CD4-positive, CD25-positive, alpha-beta regulatory T cell (primary cell): Measurements from ENCODE around the gene HNRNPLL. TPM values are rescaled to one million over a fixed set of nuclear protein-coding genes. Genes with fewer than 3 reads are reported as not detected.

ENCODE experiments used
- ATAC-seq, 2 donors: fragments of 150-1000 bp; cut with Tn5 transposase; one replicate each; pipeline ENCODE4 v1.10.0; 2021; ENCODE audit warnings: low read depth in 2 of 2, moderate number of reproducible peaks in 2 of 2, moderate library complexity in 1 of 2
- DNase-seq, 3 donors: peaks; one replicate each; pipeline versions ENCODE4 v3.0.0 to v3.0.0-alpha.2; 2012 to 2022; ENCODE audit warnings: mixed read lengths in 1 of 3
- H3K27ac ChIP-seq: one replicate; pipeline ENCODE4 v1.7.0; 2013; ENCODE audit warnings: mild to moderate bottlenecking, low read length; ENCODE audit not compliant: insufficient read depth, poor library complexity, severe bottlenecking
- H3K27me3 ChIP-seq: one replicate; pipeline ENCODE4 v1.7.0; 2013; ENCODE audit warnings: low read length; ENCODE audit not compliant: control insufficient read depth, insufficient read depth
- H3K36me3 ChIP-seq: one replicate; pipeline ENCODE4 v1.7.0; 2013; ENCODE audit warnings: mild to moderate bottlenecking, low read length, moderate library complexity; ENCODE audit not compliant: control insufficient read depth, insufficient read depth
- H3K4me1 ChIP-seq: 2 replicates; pipeline ENCODE4 v1.7.0; 2013; ENCODE audit warnings: mild to moderate bottlenecking, low read length; ENCODE audit not compliant: insufficient read depth, control insufficient read depth, poor library complexity, severe bottlenecking
- H3K4me3 ChIP-seq: one replicate; pipeline ENCODE4 v1.7.0; 2013; ENCODE audit warnings: low read depth, mild to moderate bottlenecking, low read length, moderate library complexity
- H3K9me3 ChIP-seq, 2 experiments: 1 replicate in 1 of 2; 2 replicates in 1 of 2; pipeline ENCODE4 v1.7.0; 2013; ENCODE audit warnings: low read length in 2 of 2, mild to moderate bottlenecking in 1 of 2, moderate library complexity in 1 of 2; ENCODE audit not compliant: control insufficient read depth in 2 of 2
- H3K27ac Mint-ChIP-seq, 3 donors: one replicate each; pipeline ENCODE4 v1.8.0; 2020 to 2022; ENCODE audit warnings: mild to moderate bottlenecking in 3 of 3, mixed read lengths in 3 of 3, moderate library complexity in 2 of 3
- H3K27me3 Mint-ChIP-seq: one replicate; pipeline ENCODE4 v1.8.0; 2022; ENCODE audit warnings: mild to moderate bottlenecking, mixed read lengths
- H3K36me3 Mint-ChIP-seq: one replicate; pipeline ENCODE4 v1.8.0; 2020; ENCODE audit warnings: mixed read lengths
- H3K4me1 Mint-ChIP-seq, 4 donors: one replicate each; pipeline ENCODE4 v1.8.0; 2020 to 2022; ENCODE audit warnings: mixed read lengths in 4 of 4, mild to moderate bottlenecking in 1 of 4
- H3K4me3 Mint-ChIP-seq, 4 donors: one replicate each; pipeline ENCODE4 v1.8.0; 2020 to 2022; ENCODE audit warnings: mild to moderate bottlenecking in 4 of 4, mixed read lengths in 4 of 4, moderate library complexity in 3 of 4
- H3K9me3 Mint-ChIP-seq, 7 donors: one replicate each; pipeline ENCODE4 v1.8.0; 2020 to 2022; ENCODE audit warnings: mixed read lengths in 7 of 7, mild to moderate bottlenecking in 3 of 7, moderate library complexity in 2 of 7
- polyA plus RNA-seq, 4 donors: library from polyadenylated mRNA; unstranded; fragments of 300-500 nt; fragmentation: Illumina TruSeq; gene quantifications; one replicate each; pipeline ENCODE4 v1.2.3, GENCODE V29; 2021
- total RNA-seq: library from RNA; stranded (reverse); gene quantifications from one replicate; pipeline ENCODE4 v1.2.3, GENCODE V29; 2022

Gene HNRNPLL
- total and polyA plus RNA-seq, 5 donors from 2014 or later, result 59.6 to 124 (median 73.0) TPM

GRCh38 chr2:38580115-38580636, 22.6 kb downstream of the HNRNPLL start:
- no peak overlapping the region for H3K4me3 Mint-ChIP-seq
- Histone ChIP-seq H3K27ac (no peak overlapping the region), H3K27me3 (no peaks in the 10 kb centered on the region), H3K9me3 (no peaks in the 10 kb centered on the region), H3K36me3 (peaks cover 62% of the 10 kb centered on the region), H3K4me3 (no peak overlapping the region), H3K4me1 (peaks cover 15% of the 10 kb centered on the region)
- no peak for ATAC-seq
- no peaks in the 10 kb centered on the region for H3K9me3 Mint-ChIP-seq
- DNase-seq, result no peak
- H3K36me3 Mint-ChIP-seq, result peaks cover 19% of the 10 kb centered on the region
- H3K27ac Mint-ChIP-seq, result peak overlapping the region in 1 of 3 donors; percentile 7
- H3K4me1 Mint-ChIP-seq, result peaks cover 28 to 53% (median 34%) of the 10 kb centered on the region in 4 donors
- no peaks in the 10 kb centered on the region for H3K27me3 Mint-ChIP-seq

- ATAC-seq (peak in 1 of 2 donors; percentile 37), DNase-seq (no peak)
- Mint-ChIP-seq H3K27me3 (no peaks in the 10 kb centered on the region), H3K9me3 (no peaks in the 10 kb centered on the region), H3K27ac (peak overlapping the region; percentile 1 to 89 (median 48)), H3K4me1 (peaks cover 28 to 48% (median 35%) of the 10 kb centered on the region in 4 donors), H3K36me3 (peaks cover 16% of the 10 kb centered on the region), H3K4me3 (peak overlapping the region in 1 of 4 donors; percentile 2)
- no peaks in the 10 kb centered on the region for H3K9me3 ChIP-seq
- peaks cover 58% of the 10 kb centered on the region for H3K36me3 ChIP-seq
- no peak overlapping the region for H3K4me3 ChIP-seq
- peaks cover 15% of the 10 kb centered on the region for H3K4me1 ChIP-seq
- H3K27me3 ChIP-seq, result no peaks in the 10 kb centered on the region
- H3K27ac ChIP-seq, result no peak overlapping the region
Observed at GRCh38 chr2:38578832-38579231, 23.9 kb downstream of the HNRNPLL start.

- Mint-ChIP-seq H3K27ac (peak overlapping the region in 1 of 3 donors; percentile 2), H3K36me3 (peaks cover 29% of the 10 kb centered on the region), H3K27me3 (no peaks in the 10 kb centered on the region), H3K9me3 (no peaks in the 10 kb centered on the region), H3K4me3 (no peak overlapping the region), H3K4me1 (peaks cover 21 to 44% (median 30%) of the 10 kb centered on the region in 4 donors)
- no peak for ATAC-seq
- H3K4me1 ChIP-seq, result peaks cover 9% of the 10 kb centered on the region
- H3K36me3 ChIP-seq, result peaks cover 77% of the 10 kb centered on the region
- H3K27ac ChIP-seq, result peak overlapping the region; percentile 5
- no peaks in the 10 kb centered on the region for H3K9me3 ChIP-seq
- no peak for DNase-seq
- H3K27me3 ChIP-seq, result no peaks in the 10 kb centered on the region
- no peak overlapping the region for H3K4me3 ChIP-seq
Observed at GRCh38 chr2:38574278-38574677, 28.4 kb downstream of the HNRNPLL start.

- Histone ChIP-seq H3K27ac (peak overlapping the region; percentile 54), H3K27me3 (no peaks in the 10 kb centered on the region), H3K4me1 (no peaks in the 10 kb centered on the region), H3K36me3 (peaks cover 83% of the 10 kb centered on the region), H3K9me3 (no peaks in the 10 kb centered on the region), H3K4me3 (no peak overlapping the region)
- Mint-ChIP-seq H3K4me3 (peak overlapping the region in 1 of 4 donors; percentile 21), H3K4me1 (peaks cover 14 to 31% (median 21%) of the 10 kb centered on the region in 4 donors), H3K27ac (peak overlapping the region; percentile 47 to 86 (median 60)), H3K36me3 (peaks cover 32% of the 10 kb centered on the region), H3K9me3 (no peaks in the 10 kb centered on the region), H3K27me3 (no peaks in the 10 kb centered on the region)
- DNase-seq (peak in 1 of 3 donors; percentile 36), ATAC-seq (no peak)
Observed at GRCh38 chr2:38572167-38572566, 30.6 kb downstream of the HNRNPLL start.

GRCh38 chr2:38571193-38571592, 31.5 kb downstream of the HNRNPLL start:
- Mint-ChIP-seq H3K4me1 (peaks cover 5 to 30% (median 12%) of the 10 kb centered on the region in 4 donors), H3K27me3 (no peaks in the 10 kb centered on the region), H3K27ac (peak overlapping the region in 1 of 3 donors; percentile 52), H3K36me3 (peaks cover 37% of the 10 kb centered on the region), H3K4me3 (no peak overlapping the region), H3K9me3 (no peaks in the 10 kb centered on the region)
- Histone ChIP-seq H3K27me3 (no peaks in the 10 kb centered on the region), H3K9me3 (no peaks in the 10 kb centered on the region), H3K4me3 (no peak overlapping the region), H3K4me1 (no peaks in the 10 kb centered on the region), H3K36me3 (peaks cover 84% of the 10 kb centered on the region), H3K27ac (peak overlapping the region; percentile 54)
- ATAC-seq (peak in 1 of 2 donors; percentile 67), DNase-seq (no peak)

- H3K27me3 ChIP-seq, result no peaks in the 10 kb centered on the region
- Mint-ChIP-seq H3K36me3 (peaks cover 40% of the 10 kb centered on the region), H3K4me1 (peaks cover 0 to 15% (median 12%) of the 10 kb centered on the region in 4 donors), H3K4me3 (no peak overlapping the region), H3K9me3 (no peaks in the 10 kb centered on the region), H3K27ac (no peak overlapping the region), H3K27me3 (no peaks in the 10 kb centered on the region)
- no peaks in the 10 kb centered on the region for H3K4me1 ChIP-seq
- H3K36me3 ChIP-seq, result peaks cover 86% of the 10 kb centered on the region
- no peak overlapping the region for H3K27ac ChIP-seq
- H3K9me3 ChIP-seq, result no peaks in the 10 kb centered on the region
- H3K4me3 ChIP-seq, result no peak overlapping the region
- DNase-seq (no peak), ATAC-seq (no peak)
Observed at GRCh38 chr2:38568724-38569436, 33.8 kb downstream of the HNRNPLL start.

- H3K36me3 ChIP-seq, result peaks cover 85% of the 10 kb centered on the region
- H3K4me3 ChIP-seq, result no peak overlapping the region
- DNase-seq, result no peak
- no peak overlapping the region for H3K27ac ChIP-seq
- ATAC-seq, result no peak
- Mint-ChIP-seq H3K27me3 (no peaks in the 10 kb centered on the region), H3K9me3 (no peaks in the 10 kb centered on the region), H3K4me3 (no peak overlapping the region), H3K36me3 (peaks cover 41% of the 10 kb centered on the region), H3K27ac (no peak overlapping the region), H3K4me1 (peaks cover 0 to 7% (median under 1%) of the 10 kb centered on the region in 4 donors)
- no peaks in the 10 kb centered on the region for H3K9me3 ChIP-seq
- H3K4me1 ChIP-seq, result no peaks in the 10 kb centered on the region
- H3K27me3 ChIP-seq, result no peaks in the 10 kb centered on the region
Observed at GRCh38 chr2:38565333-38565732, 37.4 kb downstream of the HNRNPLL start.
